ENCODE results near the gene RPS6KA2.
A peak's percentile ranks its signal among the peaks of the same experiment; 100 is the strongest.

Gene RPS6KA2

DNA sequence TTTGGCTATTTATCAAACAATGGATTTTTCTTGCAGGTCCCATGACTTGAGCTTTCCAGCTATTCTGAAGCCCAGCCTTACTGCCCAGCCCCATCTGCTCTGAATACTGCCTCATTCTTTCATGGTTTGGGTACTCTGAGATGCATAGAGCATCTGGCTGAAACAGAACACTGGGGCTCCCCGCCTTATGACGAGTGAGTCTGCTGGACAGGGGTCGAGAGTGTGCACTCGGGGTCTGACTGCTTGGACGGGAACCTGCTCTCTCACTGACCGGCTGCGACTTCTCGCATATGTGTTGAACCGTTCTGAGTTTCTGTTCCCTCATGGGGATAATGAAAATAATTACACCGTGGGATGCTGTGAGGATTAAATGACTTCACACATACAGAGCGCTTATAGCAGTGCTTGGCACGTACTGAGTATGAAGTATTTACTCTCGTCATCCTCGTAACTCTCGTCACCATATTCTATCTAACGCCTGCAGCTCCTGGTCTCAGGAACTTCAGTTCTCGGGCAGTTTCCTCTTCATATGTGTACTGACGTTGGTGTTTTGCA, 184.8 kb downstream of the RPS6KA2 start:
- TF ChIP-seq, protein P1, sequence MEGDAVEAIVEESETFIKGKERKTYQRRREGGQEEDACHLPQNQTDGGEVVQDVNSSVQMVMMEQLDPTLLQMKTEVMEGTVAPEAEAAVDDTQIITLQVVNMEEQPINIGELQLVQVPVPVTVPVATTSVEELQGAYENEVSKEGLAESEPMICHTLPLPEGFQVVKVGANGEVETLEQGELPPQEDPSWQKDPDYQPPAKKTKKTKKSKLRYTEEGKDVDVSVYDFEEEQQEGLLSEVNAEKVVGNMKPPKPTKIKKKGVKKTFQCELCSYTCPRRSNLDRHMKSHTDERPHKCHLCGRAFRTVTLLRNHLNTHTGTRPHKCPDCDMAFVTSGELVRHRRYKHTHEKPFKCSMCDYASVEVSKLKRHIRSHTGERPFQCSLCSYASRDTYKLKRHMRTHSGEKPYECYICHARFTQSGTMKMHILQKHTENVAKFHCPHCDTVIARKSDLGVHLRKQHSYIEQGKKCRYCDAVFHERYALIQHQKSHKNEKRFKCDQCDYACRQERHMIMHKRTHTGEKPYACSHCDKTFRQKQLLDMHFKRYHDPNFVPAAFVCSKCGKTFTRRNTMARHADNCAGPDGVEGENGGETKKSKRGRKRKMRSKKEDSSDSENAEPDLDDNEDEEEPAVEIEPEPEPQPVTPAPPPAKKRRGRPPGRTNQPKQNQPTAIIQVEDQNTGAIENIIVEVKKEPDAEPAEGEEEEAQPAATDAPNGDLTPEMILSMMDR (IDR thresholded peaks at IDR 0.05; ENCODE audit: borderline replicate concordance, extremely low read depth, low read length, poor library complexity, severe bottlenecking), result no peak
- TF ChIP-seq EZH2 (IDR thresholded peaks at IDR 0.05; ENCODE audit: borderline replicate concordance, low read depth, low read length, severe bottlenecking), result no peak
- Histone ChIP-seq H3K27ac (ENCODE audit: low read length) (no peak overlapping the region), H3K4me3 (ENCODE audit: low read depth in 1 of 2, low read length in 2 of 2) (no peak overlapping the region), H3K4me1 (ENCODE audit: insufficient read depth, low read length) (peaks cover 25% of the 10 kb centered on the region), H3K4me2 (ENCODE audit: insufficient read depth, low read length) (no peak overlapping the region), H3K9me3 (ENCODE audit: insufficient read depth, low read length, severe bottlenecking) (no peaks in the 10 kb centered on the region), H4K20me1 (ENCODE audit: insufficient read depth, low read length) (no peaks in the 10 kb centered on the region), H3K9ac (ENCODE audit: low read depth, low read length) (no peak overlapping the region), H3K36me3 (ENCODE audit: insufficient read depth, low read length) (no peaks in the 10 kb centered on the region), H3K79me2 (ENCODE audit: insufficient read depth, low read length) (no peaks in the 10 kb centered on the region), H2AFZ (ENCODE audit: low read depth, low read length) (no peak overlapping the region), H3K27me3 (ENCODE audit: insufficient read depth, low read length, poor library complexity) (no peaks in the 10 kb centered on the region)
- ATAC-seq (ENCODE audit: insufficient read depth, low read depth), result no peak
- no peak for DNase-seq

- Histone ChIP-seq H3K4me1 (ENCODE audit: insufficient read depth, low read length) (peaks cover 27% of the 10 kb centered on the region), H3K4me3 (ENCODE audit: low read depth in 1 of 2, low read length in 2 of 2) (no peak overlapping the region), H4K20me1 (ENCODE audit: insufficient read depth, low read length) (no peaks in the 10 kb centered on the region), H3K27ac (ENCODE audit: low read length) (no peak overlapping the region), H3K4me2 (ENCODE audit: insufficient read depth, low read length) (no peak overlapping the region), H3K27me3 (ENCODE audit: insufficient read depth, low read length, poor library complexity) (no peaks in the 10 kb centered on the region), H3K9ac (ENCODE audit: low read depth, low read length) (no peak overlapping the region), H3K79me2 (ENCODE audit: insufficient read depth, low read length) (no peaks in the 10 kb centered on the region), H3K9me3 (ENCODE audit: insufficient read depth, low read length, severe bottlenecking) (no peaks in the 10 kb centered on the region), H3K36me3 (ENCODE audit: insufficient read depth, low read length) (no peaks in the 10 kb centered on the region), H2AFZ (ENCODE audit: low read depth, low read length) (no peak overlapping the region)
- DNase-seq (no peak), ATAC-seq (ENCODE audit: insufficient read depth, low read depth) (no peak)
- TF ChIP-seq EZH2 (IDR thresholded peaks at IDR 0.05; ENCODE audit: borderline replicate concordance, low read depth, low read length, severe bottlenecking), result no peak
- TF ChIP-seq, protein P1 (IDR thresholded peaks at IDR 0.05; ENCODE audit: borderline replicate concordance, extremely low read depth, low read length, poor library complexity, severe bottlenecking), result peak; percentile 10
These were observed 185.5 kb downstream of the RPS6KA2 start for GRCh38 chr6:166441325-166442078.

DNA sequence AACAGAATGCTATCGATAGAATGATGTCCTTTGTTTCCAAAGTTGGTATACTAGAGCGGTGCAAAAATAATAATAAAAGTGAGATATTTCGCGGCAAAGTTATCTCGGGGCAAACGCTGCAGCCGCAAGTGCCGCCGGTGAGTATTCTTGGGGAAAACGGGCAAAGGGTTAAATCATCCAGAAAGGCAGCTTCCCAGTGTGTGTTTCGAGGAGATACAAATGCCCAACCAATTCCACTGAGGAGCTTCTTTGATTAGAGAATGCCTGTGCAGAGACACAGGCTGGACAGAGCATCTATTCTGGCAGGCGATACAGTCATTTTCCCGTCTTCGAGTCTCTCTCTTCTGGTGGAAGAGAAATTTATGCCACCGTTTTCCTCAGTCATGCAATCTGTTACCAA, 186.3 kb downstream of the RPS6KA2 start:
- no peak overlapping the region for H3K4me2 ChIP-seq (ENCODE audit: insufficient read depth, low read length)
- H4K20me1 ChIP-seq (ENCODE audit: insufficient read depth, low read length), result no peaks in the 10 kb centered on the region
- no peak overlapping the region for H3K27ac ChIP-seq (ENCODE audit: low read length)
- no peak for TF ChIP-seq EZH2 (IDR thresholded peaks at IDR 0.05; ENCODE audit: borderline replicate concordance, low read depth, low read length, severe bottlenecking)
- TF ChIP-seq, protein P1 (IDR thresholded peaks at IDR 0.05; ENCODE audit: borderline replicate concordance, extremely low read depth, low read length, poor library complexity, severe bottlenecking), result no peak
- no peaks in the 10 kb centered on the region for H3K36me3 ChIP-seq (ENCODE audit: insufficient read depth, low read length)
- no peak overlapping the region for H3K4me3 ChIP-seq (ENCODE audit: low read depth in 1 of 2, low read length in 2 of 2)
- DNase-seq (no peak), ATAC-seq (ENCODE audit: insufficient read depth, low read depth) (no peak)
- no peak overlapping the region for H3K9ac ChIP-seq (ENCODE audit: low read depth, low read length)
- H3K9me3 ChIP-seq (ENCODE audit: insufficient read depth, low read length, severe bottlenecking), result no peaks in the 10 kb centered on the region
- H3K27me3 ChIP-seq (ENCODE audit: insufficient read depth, low read length, poor library complexity), result no peaks in the 10 kb centered on the region
- no peak overlapping the region for H2AFZ ChIP-seq (ENCODE audit: low read depth, low read length)
- peaks cover 33% of the 10 kb centered on the region for H3K4me1 ChIP-seq (ENCODE audit: insufficient read depth, low read length)
- H3K79me2 ChIP-seq (ENCODE audit: insufficient read depth, low read length), result no peaks in the 10 kb centered on the region
